ENCODE measurements around the gene NPC2. TPM values are rescaled to one million over a fixed set of nuclear protein-coding genes. Genes with fewer than 3 reads are reported as not detected.
A peak's percentile ranks its signal among the peaks of the same experiment; 100 is the strongest.

Gene NPC2
- total RNA-seq, 1 donor, result 147 TPM

DNA sequence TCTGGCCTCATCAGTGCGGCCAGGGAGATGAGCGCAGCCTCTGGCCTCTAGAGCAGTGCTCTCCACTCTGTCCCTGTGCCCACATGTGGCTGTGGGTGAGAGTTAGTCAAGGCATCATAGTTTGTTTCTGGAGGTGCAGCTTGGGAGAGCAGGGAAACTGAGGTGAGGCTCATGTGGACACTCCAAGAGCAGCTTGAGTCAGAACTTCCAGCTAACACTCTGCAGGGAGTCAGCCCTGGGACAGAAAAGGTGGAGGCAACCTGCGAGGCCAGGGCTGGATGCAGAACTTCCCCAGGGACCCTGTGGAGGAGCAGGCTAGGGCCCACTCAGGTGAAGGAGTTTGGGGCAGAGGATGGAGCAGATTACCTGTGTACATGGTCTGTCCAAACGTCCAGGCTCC is 11.3 kb upstream of the NPC2 start:
- no peak for DNase-seq (ENCODE audit: low read depth in 2 of 3, low spot score in 2 of 3)

GRCh38 chr14:74503938-74504335 is 10.8 kb upstream of the NPC2 start:
- no peak for DNase-seq (ENCODE audit: low read depth in 2 of 3, low spot score in 2 of 3)

DNA sequence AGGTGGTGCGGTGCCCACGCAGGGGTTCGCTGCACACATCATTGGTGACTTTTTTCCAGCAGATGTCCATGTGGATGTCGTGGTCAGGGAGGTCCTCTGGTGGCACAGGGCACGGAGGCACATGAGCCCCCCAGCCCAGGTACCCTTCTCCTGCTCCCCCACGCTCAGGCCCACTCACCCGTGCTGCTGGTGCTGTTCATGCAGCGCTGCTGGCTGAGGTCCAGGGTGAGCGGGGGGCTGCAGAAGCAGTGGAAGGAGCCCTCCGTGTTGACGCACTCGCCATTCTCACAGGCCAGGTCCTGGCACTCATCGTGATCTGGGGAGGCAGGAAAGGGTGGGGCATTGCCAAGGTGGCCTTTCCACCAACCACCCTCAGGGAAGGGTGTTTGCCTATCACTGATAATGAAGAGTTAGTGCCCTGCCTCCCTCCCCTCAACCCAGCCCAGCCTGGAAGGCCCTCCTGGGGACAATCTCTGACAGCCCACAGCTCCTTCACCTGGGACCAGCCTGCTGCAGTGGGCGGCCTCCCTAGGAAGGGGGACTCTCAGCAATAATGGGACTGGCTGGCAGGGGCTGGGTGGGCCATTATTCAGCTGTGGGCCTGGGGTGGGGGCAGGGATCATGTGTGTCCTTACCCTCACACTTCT is 10.3 kb upstream of the NPC2 start:
- DNase-seq (ENCODE audit: low read depth in 2 of 3, low spot score in 2 of 3), result no peak

DNA sequence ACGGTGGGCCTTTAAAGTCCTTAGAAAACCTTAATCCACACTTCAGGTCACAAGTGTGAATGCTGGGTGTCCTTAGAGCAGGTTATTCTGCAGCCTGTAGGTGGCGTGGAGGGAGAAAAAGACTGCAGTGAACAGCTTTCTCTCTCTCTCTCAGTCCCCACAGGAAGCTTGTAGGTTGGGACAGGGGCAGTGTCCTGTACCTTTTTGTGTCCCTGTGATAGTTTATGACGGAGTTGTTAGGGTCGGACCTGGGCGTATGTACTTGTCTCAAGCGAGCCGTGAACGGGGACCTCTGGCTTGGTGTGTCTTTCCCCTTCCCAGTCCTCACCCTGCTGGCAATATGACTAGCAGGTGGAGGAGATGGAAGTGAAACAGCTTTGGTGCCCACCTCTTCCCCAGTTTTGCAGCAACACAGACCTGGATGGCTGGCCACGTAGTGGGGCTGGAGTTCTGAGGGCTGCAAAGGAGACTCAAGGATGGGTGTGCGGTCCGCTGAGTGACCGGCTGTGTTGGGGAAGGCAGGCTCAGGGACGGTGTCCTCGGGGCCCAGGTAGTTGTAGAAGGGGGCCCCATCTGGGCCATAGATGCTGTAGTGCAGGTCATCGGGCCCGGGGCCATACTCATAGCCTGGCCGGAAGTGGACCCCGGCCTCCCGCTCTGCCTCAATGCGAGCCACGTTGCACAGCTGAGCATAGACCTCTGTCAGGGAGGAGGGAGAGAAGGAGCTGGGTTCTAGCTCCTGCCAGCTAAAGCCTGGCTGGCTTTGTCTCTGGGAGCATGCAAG is 9.3 kb upstream of the NPC2 start:
- peak in 1 of 3 donors; percentile 44 for DNase-seq (ENCODE audit: low read depth in 2 of 3, low spot score in 2 of 3)

- no peak for DNase-seq (ENCODE audit: low read depth in 2 of 3, low spot score in 2 of 3)
Measured at GRCh38 chr14:74501691-74502090, 8.6 kb upstream of the NPC2 start.

DNA sequence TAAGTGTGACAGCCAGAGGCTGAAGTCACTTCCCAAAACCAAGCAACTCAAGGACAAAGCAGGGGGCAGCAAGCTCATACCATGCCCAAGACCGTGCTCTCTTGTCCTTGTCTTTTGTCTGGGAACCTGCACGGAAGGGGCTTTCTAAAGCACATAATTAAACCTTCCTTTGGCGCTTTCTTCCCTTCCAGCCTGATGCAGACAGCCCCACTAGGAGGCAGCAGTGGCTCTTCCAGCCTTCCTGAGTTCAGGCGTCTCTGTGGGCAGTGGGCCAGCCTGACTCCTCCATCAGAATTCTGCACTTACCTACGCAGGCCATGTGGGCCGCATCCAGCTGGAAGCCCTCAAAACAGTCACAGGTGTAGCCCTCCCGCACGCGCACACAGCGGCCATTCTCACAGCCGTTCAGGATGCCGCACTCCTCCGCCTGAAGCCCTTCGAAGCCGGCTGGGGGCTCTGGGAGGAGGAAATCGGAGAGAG is 8.1 kb upstream of the NPC2 start:
- DNase-seq (ENCODE audit: low read depth in 2 of 3, low spot score in 2 of 3), result peak in 1 of 3 donors; percentile 17

GRCh38 chr14:74500417-74501134 is 7.5 kb upstream of the NPC2 start:
- DNase-seq (ENCODE audit: low read depth in 2 of 3, low spot score in 2 of 3), result no peak

- peak in 1 of 3 donors; percentile 16 for DNase-seq (ENCODE audit: low read depth in 2 of 3, low spot score in 2 of 3)
Measured at GRCh38 chr14:74495356-74495755, 2.3 kb upstream of the NPC2 start.

DNA sequence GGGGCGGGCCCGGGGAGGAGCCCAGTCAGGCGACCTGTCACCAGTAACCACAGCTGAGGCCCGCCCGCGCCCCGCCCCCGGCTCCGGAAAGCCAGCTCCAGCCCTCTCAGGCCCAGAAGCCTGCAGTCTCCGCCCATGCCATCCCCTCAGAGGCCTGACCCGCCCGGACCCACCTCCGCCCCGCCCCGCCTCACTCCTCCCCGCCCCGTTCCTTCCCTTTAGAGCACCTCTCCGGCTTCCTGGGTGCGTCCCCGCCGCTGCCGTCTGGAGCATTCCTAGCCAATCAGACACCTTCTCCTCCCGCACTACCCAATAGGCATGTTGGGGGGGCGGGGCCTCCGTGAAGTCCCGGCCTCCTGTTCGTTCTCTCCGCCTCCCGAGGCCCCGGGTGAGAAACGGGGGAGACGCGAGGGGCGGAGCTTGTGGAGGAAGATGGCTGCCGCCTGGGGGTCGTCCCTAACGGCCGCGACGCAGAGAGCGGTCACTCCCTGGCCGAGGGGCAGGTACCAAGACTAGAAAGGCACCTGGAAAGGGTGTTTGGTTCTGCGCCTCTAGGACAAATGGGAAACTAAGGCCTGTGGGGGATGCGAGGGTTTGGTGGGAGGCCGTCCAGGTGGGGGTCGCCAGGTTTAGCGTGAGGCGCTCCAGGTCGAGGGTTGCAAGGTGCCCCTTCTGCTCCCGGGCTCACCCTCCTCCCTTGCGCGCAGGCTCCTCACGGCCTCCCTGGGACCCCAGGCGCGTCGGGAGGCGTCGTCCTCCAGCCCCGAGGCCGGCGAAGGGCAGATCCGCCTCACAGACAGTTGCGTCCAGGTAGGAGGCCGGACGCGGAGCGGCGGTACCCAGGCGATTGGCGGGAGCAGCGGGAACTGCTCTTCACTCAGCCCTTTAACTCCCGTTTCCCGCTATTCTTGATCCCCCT is 497 bp upstream of the NPC2 start, which contains the start of gene ISCA2:
ISCA2 (plus strand) TSS at position 423 of the 919 bp plus-strand sequence; CDS start at position 433, 10 bp downstream.
- DNase-seq (ENCODE audit: low read depth in 2 of 3, low spot score in 2 of 3), result peak; percentile 90 to 99 (median 98)

- peak in 1 of 3 donors; percentile 62 for DNase-seq (ENCODE audit: low read depth in 2 of 3, low spot score in 2 of 3)
Measured at GRCh38 chr14:74491956-74492775, 939 bp downstream of the NPC2 start.

GRCh38 chr14:74490486-74490885 is 2.6 kb downstream of the NPC2 start:
- DNase-seq (ENCODE audit: low read depth in 2 of 3, low spot score in 2 of 3), result no peak

GRCh38 chr14:74488786-74489397 is 4.2 kb downstream of the NPC2 start:
- DNase-seq (ENCODE audit: low read depth in 2 of 3, low spot score in 2 of 3), result peak in 1 of 3 donors; percentile 28

DNA sequence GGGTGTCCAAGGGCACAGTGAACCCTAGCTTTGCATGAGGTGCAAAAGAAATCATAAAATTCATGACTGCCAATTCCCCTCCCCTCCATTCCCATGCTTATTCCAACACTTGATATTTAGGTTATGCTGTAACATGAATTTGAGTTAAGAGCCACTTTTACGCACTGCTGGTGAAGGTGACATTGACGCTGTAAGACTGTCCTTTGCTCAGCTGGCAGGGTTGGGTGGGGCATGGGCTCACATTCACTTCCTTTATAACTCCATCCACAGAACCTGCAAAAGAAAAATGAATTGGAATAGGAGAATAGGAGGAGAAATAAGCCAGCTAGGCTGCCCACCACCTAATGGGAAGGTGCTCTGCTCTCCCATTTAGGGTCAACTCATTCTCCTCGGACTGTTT is 6.9 kb downstream of the NPC2 start:
- no peak for DNase-seq (ENCODE audit: low read depth in 2 of 3, low spot score in 2 of 3)

DNA sequence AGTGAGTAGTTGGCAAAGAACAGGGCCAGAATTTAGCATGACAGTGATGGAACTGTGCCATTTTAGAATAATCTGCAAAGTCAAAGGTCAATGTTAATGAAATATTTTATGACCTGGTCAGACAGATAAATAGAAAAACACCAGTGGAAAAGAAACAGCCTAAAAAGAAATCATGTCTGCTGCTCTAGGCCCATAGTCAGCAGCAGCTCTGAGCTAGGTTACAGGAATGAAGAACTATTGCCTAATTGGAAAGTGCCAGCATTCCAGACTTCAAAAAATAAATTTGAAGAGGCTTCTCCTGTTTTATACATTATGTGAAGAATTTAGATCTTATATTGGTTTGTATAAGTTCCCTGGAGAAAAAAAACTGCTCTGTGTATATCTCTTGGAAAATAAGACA is 9.8 kb downstream of the NPC2 start:
- no peak for DNase-seq (ENCODE audit: low read depth in 2 of 3, low spot score in 2 of 3)

- DNase-seq (ENCODE audit: low read depth in 2 of 3, low spot score in 2 of 3), result no peak
Measured at GRCh38 chr14:74482571-74482970, 10.5 kb downstream of the NPC2 start.

GRCh38 chr14:74480046-74480445 is 13.1 kb downstream of the NPC2 start:
- no peak for DNase-seq (ENCODE audit: low read depth in 2 of 3, low spot score in 2 of 3)

- DNase-seq (ENCODE audit: low read depth in 2 of 3, low spot score in 2 of 3), result peak in 1 of 3 donors; percentile 16
Measured at GRCh38 chr14:74478996-74479635, 14.0 kb downstream of the NPC2 start.

GRCh38 chr14:74476607-74477006 is 16.5 kb downstream of the NPC2 start:
- DNase-seq (ENCODE audit: low read depth in 2 of 3, low spot score in 2 of 3), result no peak

Data from hematopoietic multipotent progenitor cell (in vitro differentiated cells).